GM23248 (cell line): ENCODE data around the gene CACNG3. TPM values are rescaled to one million over a fixed set of nuclear protein-coding genes. Genes with fewer than 3 reads are reported as not detected.

Experiments
- DNase-seq: peaks from one replicate; pipeline ENCODE4 v3.0.0-alpha.2; 2015
- H2AFZ ChIP-seq: fragments of 200-600 bp; sonication (generic); 2 replicates; pipeline ENCODE4 v1.6.1; 2016; ENCODE audit warnings: antibody characterized with exemption
- H3F3A ChIP-seq: fragments of 200-600 bp; sonication (generic); 2 replicates; pipeline ENCODE4 v1.6.1; 2016; ENCODE audit warnings: mild to moderate bottlenecking, antibody characterized with exemption, mixed run types; ENCODE audit not compliant: insufficient read depth
- H3K27ac ChIP-seq: fragments of 200-600 bp; sonication (generic); 2 replicates; pipeline ENCODE4 v1.5.1; 2016; ENCODE audit warnings: mild to moderate bottlenecking
- H3K27me3 ChIP-seq: fragments of 200-600 bp; sonication (generic); replicated peaks from 2 replicates; pipeline ENCODE4 v1.6.1; 2016; ENCODE audit warnings: mild to moderate bottlenecking; ENCODE audit not compliant: insufficient read depth
- H3K36me3 ChIP-seq: fragments of 200-600 bp; sonication (generic); 2 replicates; pipeline ENCODE4 v1.6.1; 2016; ENCODE audit warnings: low read depth, mild to moderate bottlenecking
- H3K4me1 ChIP-seq: fragments of 200-600 bp; sonication (generic); 2 replicates; pipeline ENCODE4 v1.6.1; 2016; ENCODE audit warnings: mild to moderate bottlenecking; ENCODE audit not compliant: insufficient read depth
- H3K4me2 ChIP-seq: fragments of 200-600 bp; sonication (generic); one replicate; pipeline ENCODE4 v1.6.1; 2016; ENCODE audit warnings: mild to moderate bottlenecking; ENCODE audit not compliant: unreplicated experiment
- H3K4me3 ChIP-seq: fragments of 200-600 bp; sonication (generic); 2 replicates; pipeline ENCODE4 v1.5.1; 2016; ENCODE audit warnings: mild to moderate bottlenecking
- H3K79me2 ChIP-seq: fragments of 200-600 bp; sonication (generic); 2 replicates; pipeline ENCODE4 v1.6.1; 2016; ENCODE audit warnings: mild to moderate bottlenecking; ENCODE audit not compliant: insufficient read depth
- H3K9ac ChIP-seq: fragments of 200-600 bp; sonication (generic); 2 replicates; pipeline ENCODE4 v1.6.1; 2016; ENCODE audit warnings: mild to moderate bottlenecking
- H3K9me2 ChIP-seq: fragments of 200-600 bp; sonication (generic); 2 replicates; pipeline ENCODE4 v1.6.1; 2016; ENCODE audit warnings: mixed run types, mild to moderate bottlenecking, moderate library complexity; ENCODE audit not compliant: insufficient read depth
- H3K9me3 ChIP-seq: fragments of 200-600 bp; sonication (generic); one replicate; pipeline ENCODE4 v1.6.1; 2017; ENCODE audit warnings: low read depth
- H4K20me1 ChIP-seq: fragments of 200-600 bp; sonication (generic); 2 replicates; pipeline ENCODE4 v1.6.0; 2016; ENCODE audit not compliant: insufficient read depth
- EZH2 ChIP-seq: fragments of 200-600 bp; sonication (generic); IDR thresholded peaks from 2 replicates; pipeline ENCODE4 v1.6.1; 2018; ENCODE audit warnings: antibody characterized with exemption, mild to moderate bottlenecking; ENCODE audit not compliant: insufficient read depth, poor library complexity, severe bottlenecking
- EZH2phosphoT487 ChIP-seq: fragments of 200-600 bp; sonication (generic); IDR thresholded peaks from 2 replicates; pipeline ENCODE4 v1.6.1; 2018; ENCODE audit warnings: antibody characterized with exemption, moderate library complexity, mild to moderate bottlenecking, low read depth; ENCODE audit not compliant: insufficient read depth
- WGBS, 2 experiments: methylation state at CpG; one replicate each; pipeline ENCODE4 v1.1.6; 2015 to 2017; ENCODE audit warnings: low lambda C conversion rate in 2 of 2, low coverage in 1 of 2; ENCODE audit errors: missing lambda C conversion rate in 2 of 2; 5-methylcytosine and 5-hydroxymethylcytosine counted together
- in situ Hi-C: fragments of 300-500 bp; cut with MboI; formaldehyde crosslinking; loops from 2 replicates; pipeline ENCODE4 v1.15.0; 2020
- polyA plus RNA-seq: library from polyadenylated mRNA; unstranded; fragments of >200 nt; fragmentation: Nextera tagmentation; extraction: Ambion mirVana; gene quantifications from 2 replicates; pipeline ENCODE4 v1.2.1, GENCODE V29; 2016
- total RNA-seq: library from RNA; depleted of rRNA; stranded (reverse); fragments of >200 nt; shearing (Covaris generic); gene quantifications from 2 replicates; pipeline ENCODE4 v1.2.3, GENCODE V29; 2014

The CACNG3 gene
- total and polyA plus RNA-seq, 2 experiments from 2014 or later: not detected

GRCh38 chr16:24279982-24280515 is 23.9 kb downstream of the CACNG3 start:
- Histone ChIP-seq H3K27me3 (no peaks in the 10 kb centered on the region), H3K9me2 (no peaks in the 10 kb centered on the region), H3K9ac (no peak overlapping the region), H3F3A (no peaks in the 10 kb centered on the region), H3K36me3 (no peaks in the 10 kb centered on the region), H2AFZ (no peak overlapping the region), H3K4me2 (no peak overlapping the region), H3K9me3 (no peaks in the 10 kb centered on the region), H3K79me2 (no peaks in the 10 kb centered on the region), H3K4me3 (no peak overlapping the region), H4K20me1 (no peaks in the 10 kb centered on the region), H3K4me1 (no peaks in the 10 kb centered on the region), H3K27ac (no peak overlapping the region)
- TF ChIP-seq EZH2 (no peak), EZH2phosphoT487 (no peak)
- in situ Hi-C loops: no loop called here
- WGBS, 2 experiments: 3 to 4% methylated on average over 8 of the region's 8 CpGs
- no peak for DNase-seq

- Histone ChIP-seq H2AFZ (no peak overlapping the region), H3K79me2 (no peaks in the 10 kb centered on the region), H3K9ac (no peak overlapping the region), H3K9me3 (no peaks in the 10 kb centered on the region), H3K27ac (no peak overlapping the region), H3K36me3 (no peaks in the 10 kb centered on the region), H3K27me3 (no peaks in the 10 kb centered on the region), H3K4me3 (no peak overlapping the region), H3K4me2 (no peak overlapping the region), H3K4me1 (no peaks in the 10 kb centered on the region), H4K20me1 (no peaks in the 10 kb centered on the region), H3F3A (no peaks in the 10 kb centered on the region), H3K9me2 (no peaks in the 10 kb centered on the region)
- in situ Hi-C loops: no loop called here
- no peak for TF ChIP-seq EZH2phosphoT487
- no peak for TF ChIP-seq EZH2
- 26 to 27% methylated on average over 4 of the region's 4 CpGs for WGBS, 2 experiments
- DNase-seq: no peak
These were observed 25.3 kb downstream of the CACNG3 start for GRCh38 chr16:24281466-24281865.

- no peak for DNase-seq
- no peaks in the 10 kb centered on the region for H3K36me3 ChIP-seq
- H3K9me2 ChIP-seq: no peaks in the 10 kb centered on the region
- no peaks in the 10 kb centered on the region for H3K79me2 ChIP-seq
- in situ Hi-C loops: no loop called here
- H3F3A ChIP-seq: no peaks in the 10 kb centered on the region
- TF ChIP-seq EZH2 (no peak), EZH2phosphoT487 (no peak)
- H3K27me3 ChIP-seq: no peaks in the 10 kb centered on the region
- no peak overlapping the region for H3K9ac ChIP-seq
- H2AFZ ChIP-seq: no peak overlapping the region
- no peak overlapping the region for H3K27ac ChIP-seq
- H3K4me3 ChIP-seq: no peak overlapping the region
- no peak overlapping the region for H3K4me2 ChIP-seq
- H3K4me1 ChIP-seq: no peaks in the 10 kb centered on the region
- H4K20me1 ChIP-seq: no peaks in the 10 kb centered on the region
- no peaks in the 10 kb centered on the region for H3K9me3 ChIP-seq
- WGBS, 2 experiments: 34 to 44% methylated on average over 13 of the region's 13 CpGs
These were observed 26.0 kb downstream of the CACNG3 start for GRCh38 chr16:24282141-24282540.

- Histone ChIP-seq H3K27me3 (no peaks in the 10 kb centered on the region), H2AFZ (no peak overlapping the region), H3K79me2 (no peaks in the 10 kb centered on the region), H3K9me2 (no peaks in the 10 kb centered on the region), H3K4me2 (no peak overlapping the region), H3K27ac (no peak overlapping the region), H4K20me1 (no peaks in the 10 kb centered on the region), H3K9me3 (no peaks in the 10 kb centered on the region), H3F3A (no peaks in the 10 kb centered on the region), H3K4me3 (no peak overlapping the region), H3K9ac (no peak overlapping the region), H3K4me1 (no peaks in the 10 kb centered on the region), H3K36me3 (no peaks in the 10 kb centered on the region)
- TF ChIP-seq EZH2 (no peak), EZH2phosphoT487 (no peak)
- in situ Hi-C loops: no loop called here
- 29 to 35% methylated on average over 9 of the region's 9 CpGs for WGBS, 2 experiments
- DNase-seq: no peak
These were observed 30.7 kb downstream of the CACNG3 start for GRCh38 chr16:24286741-24287405.
